ENCODE measurements around the gene CNIH3.

The CNIH3 gene

GRCh38 chr1:224749916-224750315 lies 133.8 kb downstream of the CNIH3 start:
- DNase-seq: no peak

- no peak for DNase-seq
Observed at GRCh38 chr1:224751624-224752311, 135.7 kb downstream of the CNIH3 start.

- no peak for DNase-seq
Observed at GRCh38 chr1:224753491-224753890, 137.4 kb downstream of the CNIH3 start.

GRCh38 chr1:224755586-224755985 lies 139.5 kb downstream of the CNIH3 start:
- no peak for DNase-seq

- DNase-seq: no peak
Observed at GRCh38 chr1:224757508-224757907, 141.4 kb downstream of the CNIH3 start.

GRCh38 chr1:224759135-224759534 lies 143.0 kb downstream of the CNIH3 start:
- no peak for DNase-seq

GRCh38 chr1:224759681-224760091 lies 143.6 kb downstream of the CNIH3 start:
- peak; percentile 34 for DNase-seq

- no peak for DNase-seq
Observed at GRCh38 chr1:224760163-224760562, 144.0 kb downstream of the CNIH3 start.

GRCh38 chr1:224761245-224761644 lies 145.1 kb downstream of the CNIH3 start:
- no peak for DNase-seq

- no peak for DNase-seq
Observed at GRCh38 chr1:224762046-224762445, 145.9 kb downstream of the CNIH3 start.

- DNase-seq: no peak
Observed at GRCh38 chr1:224762701-224763100, 146.6 kb downstream of the CNIH3 start.

GRCh38 chr1:224763126-224763775 lies 147.1 kb downstream of the CNIH3 start:
- DNase-seq: no peak

- no peak for DNase-seq
Observed at GRCh38 chr1:224766266-224766665, 150.1 kb downstream of the CNIH3 start.

- no peak for DNase-seq
Observed at GRCh38 chr1:224767031-224767430, 150.9 kb downstream of the CNIH3 start.

GRCh38 chr1:224767676-224768075 lies 151.6 kb downstream of the CNIH3 start:
- DNase-seq: no peak

GRCh38 chr1:224768971-224769370 lies 152.9 kb downstream of the CNIH3 start:
- DNase-seq: no peak

GRCh38 chr1:224769452-224770335 lies 153.6 kb downstream of the CNIH3 start:
- DNase-seq: peak; percentile 23

GRCh38 chr1:224770336-224770693 lies 154.2 kb downstream of the CNIH3 start:
- no peak for DNase-seq

- no peak for DNase-seq
Observed at GRCh38 chr1:224773646-224774045, 157.5 kb downstream of the CNIH3 start.

GRCh38 chr1:224774378-224774777 lies 158.3 kb downstream of the CNIH3 start:
- DNase-seq: no peak

GRCh38 chr1:224777180-224777579 lies 161.1 kb downstream of the CNIH3 start:
- no peak for DNase-seq

GRCh38 chr1:224779536-224779935 lies 163.4 kb downstream of the CNIH3 start:
- no peak for DNase-seq

GRCh38 chr1:224780736-224781135 lies 164.6 kb downstream of the CNIH3 start:
- DNase-seq: no peak

- DNase-seq: no peak
Observed at GRCh38 chr1:224781800-224782199, 165.7 kb downstream of the CNIH3 start.
